HG03571 (cell line): ENCODE data around the gene ZNF556.

Experiments used
- ATAC-seq: cut with Tn5 transposase; IDR thresholded peaks from one replicate; pipeline ENCODE4 v1.9.1; 2021; ENCODE audit not compliant: unreplicated experiment

The ZNF556 gene

DNA sequence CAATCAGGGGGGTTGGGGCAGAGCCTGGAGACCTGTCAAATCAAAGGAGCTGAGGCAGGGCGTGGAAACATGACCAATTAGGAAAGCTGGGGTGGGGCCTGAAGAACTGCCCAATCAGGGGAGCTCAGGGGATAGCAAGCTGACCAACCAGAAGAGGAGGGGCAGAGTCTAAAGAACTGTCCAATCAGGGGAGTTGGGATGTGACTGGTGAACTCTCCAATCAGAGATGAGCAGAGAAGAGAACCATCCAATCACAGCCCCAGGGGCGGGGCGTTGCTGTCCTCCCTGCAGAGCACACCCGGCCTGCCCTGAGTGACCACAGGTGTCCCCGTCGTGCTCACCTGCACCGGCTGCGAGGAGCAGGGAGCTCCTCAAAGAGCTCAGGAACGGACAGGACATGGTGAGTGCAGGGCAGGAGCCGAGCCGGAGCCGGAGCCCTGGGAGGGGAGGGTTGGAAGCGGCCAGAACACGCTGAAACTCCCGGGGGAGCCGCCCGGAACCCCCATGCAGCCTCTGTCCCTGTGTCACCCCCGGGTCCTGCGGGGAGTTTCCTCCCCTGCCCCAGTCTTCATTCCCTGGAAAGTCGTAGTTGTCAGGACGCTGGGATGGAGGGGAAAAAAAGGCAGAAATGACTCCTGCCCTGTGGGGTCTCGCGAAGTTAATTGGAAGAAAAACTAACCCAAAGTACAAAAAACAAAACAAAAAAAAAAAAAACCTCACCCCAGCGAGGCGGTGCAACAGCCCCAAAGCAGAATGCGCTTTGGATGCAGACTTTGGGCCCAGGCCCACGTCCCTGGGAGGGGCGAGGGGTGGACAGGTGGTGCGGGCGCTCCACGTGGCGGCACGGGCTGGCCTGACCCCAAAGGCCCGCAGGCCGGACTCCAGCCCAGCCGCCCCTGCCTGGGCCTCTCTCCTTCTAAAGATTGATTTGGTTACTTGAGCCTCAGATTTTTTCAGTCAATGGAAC is at the start of gene ZNF556:
Gene ZNF556, plus strand, starts transcription at position 311 of the 967 bp plus-strand sequence. Its CDS starts 87 bp downstream, at position 398.
- no peak for ATAC-seq

DNA sequence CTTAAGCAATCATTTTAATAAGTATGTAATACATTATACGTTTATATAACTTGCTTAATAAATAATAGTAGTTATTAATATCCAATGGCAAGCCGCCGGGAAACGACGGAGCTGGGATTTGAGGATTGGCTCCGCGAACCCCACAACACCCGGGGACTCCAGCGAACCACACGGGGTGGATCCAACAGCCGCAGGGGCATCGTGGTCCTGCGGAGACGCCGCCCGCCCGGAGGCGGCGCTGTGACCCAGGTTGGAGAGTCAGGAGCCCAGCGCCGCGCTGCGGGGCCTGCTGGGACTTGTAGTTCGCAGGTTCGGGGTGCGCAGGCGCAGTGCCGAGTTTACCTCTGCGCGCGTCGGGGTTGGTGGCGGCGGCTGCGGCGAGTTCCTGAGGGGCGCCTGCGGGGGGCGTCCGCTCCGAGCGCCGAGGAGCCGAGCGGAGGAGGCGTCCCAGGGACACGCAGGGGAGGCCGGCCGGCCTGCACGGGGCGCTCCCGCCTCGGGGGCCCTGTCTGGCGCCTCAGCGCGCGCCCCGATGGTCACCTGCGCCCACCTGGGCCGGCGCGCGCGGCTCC is 47.5 kb upstream of the ZNF556 start, which contains the start of gene ZNF554:
Gene ZNF554, plus strand, starts transcription at position 329 of the 572 bp plus-strand sequence. Its CDS starts 204 bp downstream, at position 533.
- peak; percentile 72 for ATAC-seq

DNA sequence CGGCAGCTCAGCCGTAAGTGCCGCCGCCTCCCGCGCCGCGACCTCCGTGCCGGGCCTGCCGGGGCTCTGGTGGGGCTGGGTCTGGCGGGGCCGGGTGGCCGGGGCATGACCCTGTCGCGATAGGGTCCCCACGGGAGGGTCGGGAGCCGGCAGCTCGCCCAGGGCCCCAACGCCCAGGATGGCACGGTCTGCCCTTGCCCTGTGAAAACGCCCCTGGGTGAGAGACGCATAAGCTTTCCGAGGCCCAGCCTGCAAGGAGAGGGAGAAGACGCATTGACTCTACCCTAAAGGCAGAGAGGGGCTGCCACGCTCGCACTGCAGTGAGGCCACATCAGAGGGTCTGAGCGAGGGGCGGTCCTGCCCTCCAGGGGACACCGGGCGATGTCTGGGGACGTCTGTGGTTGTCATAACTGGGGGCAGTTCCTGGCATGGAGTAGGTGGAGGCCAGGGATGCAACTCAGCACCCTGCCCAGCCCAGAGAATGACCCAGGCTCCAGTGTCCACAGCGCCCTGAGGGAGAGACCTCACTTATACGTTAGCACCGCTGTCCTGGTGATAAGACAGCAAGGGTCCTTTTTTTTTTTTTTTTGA is 46.9 kb upstream of the ZNF556 start:
- ATAC-seq = no peak

- no peak for ATAC-seq
Measured at GRCh38 chr19:2822846-2823245, 44.3 kb upstream of the ZNF556 start.

- no peak for ATAC-seq
Measured at GRCh38 chr19:2823646-2824045, 43.5 kb upstream of the ZNF556 start.

- ATAC-seq = no peak
Measured at GRCh38 chr19:2824129-2824528, 43.0 kb upstream of the ZNF556 start.

GRCh38 chr19:2827022-2827421 is 40.1 kb upstream of the ZNF556 start:
- ATAC-seq = no peak

DNA sequence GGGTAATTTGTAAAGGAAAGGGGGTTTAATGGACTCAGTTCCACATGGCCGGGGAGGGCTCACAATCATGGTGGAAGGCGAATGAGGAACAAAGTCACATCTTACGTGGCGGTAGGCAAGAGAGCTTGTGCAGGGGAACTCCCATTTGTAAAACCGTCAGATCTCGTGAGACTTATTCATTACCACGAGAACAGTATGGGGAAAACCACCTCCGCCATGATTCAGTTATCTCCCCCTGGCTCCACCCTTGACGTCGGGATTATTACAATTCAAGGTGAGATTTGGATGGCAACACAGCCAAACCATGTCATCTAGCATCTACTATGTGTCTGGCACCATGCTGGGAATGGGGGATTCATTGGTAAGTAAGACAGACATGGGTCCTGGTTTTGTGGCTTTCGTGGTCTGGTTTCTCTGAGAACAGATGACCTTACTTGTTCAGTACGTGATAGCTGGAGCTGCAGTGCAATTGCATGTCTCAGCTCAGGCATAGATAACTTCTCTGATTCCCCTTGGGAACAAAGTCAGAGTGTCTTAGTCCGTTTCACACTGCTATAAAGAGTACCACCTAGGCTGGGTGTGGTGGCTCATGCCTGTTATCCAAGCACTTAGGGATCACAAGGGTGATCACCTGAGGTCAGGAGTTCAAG is 39.2 kb upstream of the ZNF556 start:
- ATAC-seq = no peak

GRCh38 chr19:2834294-2834871 is 32.8 kb upstream of the ZNF556 start:
- ATAC-seq = no peak

DNA sequence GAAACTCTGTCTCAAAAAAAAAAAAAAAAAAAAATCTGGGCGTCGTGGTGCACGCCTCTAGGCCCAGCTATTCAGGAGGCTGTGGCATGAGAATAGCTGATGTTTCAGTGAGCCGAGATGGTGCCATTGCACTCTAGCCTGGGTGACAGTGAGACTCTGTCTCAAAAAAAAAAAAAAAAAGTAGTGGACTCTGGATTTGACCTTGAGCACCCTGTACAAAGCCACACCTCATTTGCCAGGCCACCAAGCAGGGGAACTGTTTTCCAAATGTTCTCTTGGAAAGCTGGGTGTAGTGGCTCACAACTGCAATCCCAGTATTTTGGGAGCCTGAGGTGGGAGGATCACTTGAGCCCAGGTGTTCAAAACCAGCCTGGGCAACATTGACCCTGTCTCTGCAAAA is 29.7 kb upstream of the ZNF556 start:
- ATAC-seq = no peak

GRCh38 chr19:2840794-2841791 is 26.0 kb upstream of the ZNF556 start, which contains the start of gene ZNF555:
TSS of gene ZNF555 (plus strand) at chr19:2841475. CDS start at chr19:2841573, 98 bp downstream.
- ATAC-seq = peak; percentile 90

- ATAC-seq = no peak
Measured at GRCh38 chr19:2841855-2842574, 25.1 kb upstream of the ZNF556 start.

GRCh38 chr19:2845107-2845506 is 22.0 kb upstream of the ZNF556 start:
- no peak for ATAC-seq

DNA sequence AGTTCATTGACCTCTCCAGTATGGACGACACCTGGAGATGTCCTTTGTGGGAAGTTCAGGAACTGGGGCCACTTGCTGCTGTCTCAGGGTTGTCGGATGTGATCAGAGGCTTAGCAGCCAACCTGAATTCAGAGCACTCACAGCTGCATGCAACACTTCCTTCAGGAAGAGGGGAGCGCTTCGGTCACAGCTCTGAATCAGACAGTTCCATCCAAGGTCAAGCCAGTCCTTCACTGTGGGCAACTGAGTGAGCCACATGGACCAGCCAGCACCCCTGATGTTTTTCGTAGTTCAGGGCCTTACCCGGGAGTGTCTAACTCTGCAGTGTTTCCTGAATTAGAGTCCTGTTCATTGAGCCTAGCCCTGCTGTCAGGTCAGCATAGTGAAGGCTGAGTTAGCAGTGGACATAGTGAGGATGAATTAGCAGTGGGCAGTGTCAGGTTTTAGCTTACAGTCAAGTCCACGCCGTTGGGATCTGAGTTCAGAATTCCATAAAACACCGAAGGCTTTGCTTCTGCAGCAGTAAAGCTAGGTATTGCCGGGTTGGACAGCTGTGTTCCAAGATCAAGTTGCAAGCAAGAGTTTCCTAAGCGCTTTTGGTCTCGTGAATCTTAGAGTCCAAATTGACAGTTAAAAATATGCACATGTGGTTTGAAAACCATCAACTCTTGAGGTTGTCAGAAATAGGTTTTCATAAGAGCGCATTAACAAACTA is 20.8 kb upstream of the ZNF556 start:
- no peak for ATAC-seq

DNA sequence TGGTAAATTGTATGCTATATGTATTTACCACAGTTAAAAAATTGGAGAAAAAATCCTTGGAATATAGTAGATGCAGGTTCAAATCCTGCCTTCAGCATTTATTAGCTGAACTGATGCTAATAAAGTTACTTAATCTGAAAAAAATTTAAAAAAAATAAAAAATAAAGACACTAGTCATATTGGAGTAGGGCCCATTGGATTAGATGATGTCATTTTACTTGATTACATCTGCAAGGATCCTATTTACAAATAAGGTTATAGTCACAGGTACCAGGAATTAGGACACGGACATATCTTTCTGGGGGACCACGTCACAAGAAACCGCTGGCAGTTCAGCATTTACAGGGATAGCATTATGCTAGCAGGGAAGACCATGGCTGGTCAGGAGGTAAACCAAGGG is 19.6 kb upstream of the ZNF556 start:
- ATAC-seq = no peak

- ATAC-seq = no peak
Measured at GRCh38 chr19:2848616-2849015, 18.5 kb upstream of the ZNF556 start.

GRCh38 chr19:2850256-2850925 is 16.7 kb upstream of the ZNF556 start:
- no peak for ATAC-seq

DNA sequence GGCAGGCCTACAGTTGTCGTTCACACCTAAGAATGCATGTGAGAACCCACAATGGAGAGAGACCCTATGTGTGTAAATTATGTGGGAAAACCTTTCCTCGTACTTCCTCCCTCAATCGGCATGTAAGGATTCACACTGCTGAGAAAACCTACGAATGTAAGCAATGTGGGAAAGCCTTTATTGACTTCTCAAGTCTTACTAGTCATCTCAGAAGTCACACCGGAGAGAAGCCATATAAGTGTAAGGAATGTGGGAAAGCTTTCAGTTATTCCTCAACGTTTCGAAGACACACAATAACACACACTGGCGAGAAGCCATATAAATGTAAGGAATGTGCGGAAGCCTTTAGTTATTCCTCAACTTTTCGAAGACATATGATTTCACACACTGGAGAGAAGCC is 14.5 kb upstream of the ZNF556 start:
- no peak for ATAC-seq
